WTC11 (cell line): ENCODE measurements around the gene ASTN2.

ENCODE experiments used
- ATF3 ChIP-seq: sonication (generic); formaldehyde crosslinking; conservative IDR thresholded peaks from 2 replicates; pipeline ENCODE4 v1.8.1; 2022; ENCODE audit warnings: mild to moderate bottlenecking, missing genetic modification reagents
- CTCF ChIP-seq: fragments of 200-600 bp; IDR thresholded peaks from 2 replicates; pipeline ENCODE4 v1.8.0; 2022; ENCODE audit warnings: antibody characterized with exemption
- ETV6 ChIP-seq: sonication (generic); formaldehyde crosslinking; IDR thresholded peaks from 2 replicates; pipeline ENCODE4 v1.8.1; 2022; ENCODE audit warnings: mild to moderate bottlenecking, missing genetic modification reagents
- JUN ChIP-seq: sonication (generic); formaldehyde crosslinking; IDR thresholded peaks from 2 replicates; pipeline ENCODE4 v1.8.0; 2023; ENCODE audit warnings: mild to moderate bottlenecking, missing genetic modification reagents
- SP1 ChIP-seq: sonication (generic); formaldehyde crosslinking; conservative IDR thresholded peaks from 2 replicates; pipeline ENCODE4 v1.8.1; 2022; ENCODE audit warnings: missing genetic modification reagents
- TCF7 ChIP-seq: sonication (generic); formaldehyde crosslinking; IDR thresholded peaks from 2 replicates; pipeline ENCODE4 v1.8.0; 2022; ENCODE audit warnings: mild to moderate bottlenecking, low read depth, missing genetic modification reagents, moderate library complexity
- TP53 ChIP-seq: sonication (generic); formaldehyde crosslinking; IDR thresholded peaks from 2 replicates; pipeline ENCODE4 v1.8.1; 2023; ENCODE audit warnings: mild to moderate bottlenecking, missing genetic modification reagents
- USF2 ChIP-seq: sonication (generic); formaldehyde crosslinking; IDR thresholded peaks from 2 replicates; pipeline ENCODE4 v1.8.1; 2023; ENCODE audit warnings: mild to moderate bottlenecking, missing genetic modification reagents, moderate library complexity
- ZMAT4 ChIP-seq: fragments of 250-450 bp; sonication (Bioruptor Pico); IDR thresholded peaks from 2 replicates; pipeline ENCODE4 v1.9.0; 2021; ENCODE audit warnings: mild to moderate bottlenecking
- ZNF121 ChIP-seq: sonication (generic); formaldehyde crosslinking; IDR thresholded peaks from 2 replicates; pipeline ENCODE4 v1.8.0; 2023; ENCODE audit warnings: missing genetic modification reagents
- TF ChIP-seq, protein P1 (sequence below): sonication (generic); formaldehyde crosslinking; IDR thresholded peaks from 2 replicates; pipeline ENCODE4 v1.8.1; 2022; ENCODE audit warnings: missing genetic modification reagents, borderline replicate concordance
- TF ChIP-seq, protein P2 (sequence below): sonication (generic); formaldehyde crosslinking; IDR thresholded peaks from 2 replicates; pipeline ENCODE4 v1.8.1; 2022; ENCODE audit warnings: low read depth, missing genetic modification reagents, borderline replicate concordance

DNA sequence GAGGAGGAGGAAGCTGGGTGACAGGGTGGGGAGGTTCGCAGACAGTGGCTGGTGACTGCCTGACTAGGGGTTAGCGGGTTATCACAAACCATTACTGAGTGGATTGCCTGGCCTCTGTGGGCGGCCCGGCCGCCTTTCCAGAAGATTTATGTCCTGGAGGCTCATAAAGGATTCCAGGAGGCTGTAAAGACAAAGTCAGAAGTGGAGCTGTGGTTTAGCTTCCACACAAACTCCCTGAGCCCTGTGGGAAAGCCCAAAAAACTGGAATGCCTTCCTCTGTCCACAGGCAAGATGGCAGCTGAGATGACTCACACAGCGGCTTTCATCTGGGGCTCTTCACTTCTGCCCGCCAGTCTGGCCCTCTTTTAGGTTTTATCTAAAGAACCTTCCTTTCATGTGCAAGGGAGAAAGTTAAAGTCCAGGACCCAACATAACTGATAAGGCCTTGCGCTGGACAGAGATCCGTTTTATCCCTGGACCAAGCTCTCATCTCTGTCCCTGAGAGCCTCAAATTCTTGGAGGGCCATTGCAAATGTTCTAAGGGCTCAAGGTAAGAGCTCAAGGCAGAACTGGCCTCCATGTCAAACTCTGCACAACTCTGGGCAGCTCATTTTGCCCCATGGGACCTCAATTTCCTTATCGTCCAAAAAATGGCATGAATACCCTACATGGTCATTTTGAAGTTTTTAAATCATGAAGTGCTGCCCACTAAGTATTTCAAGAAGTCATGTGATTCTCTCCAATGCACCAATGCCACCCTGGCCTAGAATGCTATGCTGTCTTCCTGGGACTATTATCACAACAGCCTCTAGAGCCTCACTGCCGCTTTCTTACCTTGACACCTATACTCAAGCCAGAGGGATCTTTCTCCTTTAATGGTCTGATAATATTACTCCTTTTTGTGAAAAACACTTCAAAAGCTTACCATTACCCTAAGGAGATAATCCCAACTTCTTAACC lies 977.2 kb downstream of the ASTN2 start:
- no peak for TF ChIP-seq CTCF
- TF ChIP-seq ZNF121 (CRISPR knock-in tag): no peak
- TF ChIP-seq JUN (CRISPR knock-in tag): no peak
- TF ChIP-seq, protein P1, sequence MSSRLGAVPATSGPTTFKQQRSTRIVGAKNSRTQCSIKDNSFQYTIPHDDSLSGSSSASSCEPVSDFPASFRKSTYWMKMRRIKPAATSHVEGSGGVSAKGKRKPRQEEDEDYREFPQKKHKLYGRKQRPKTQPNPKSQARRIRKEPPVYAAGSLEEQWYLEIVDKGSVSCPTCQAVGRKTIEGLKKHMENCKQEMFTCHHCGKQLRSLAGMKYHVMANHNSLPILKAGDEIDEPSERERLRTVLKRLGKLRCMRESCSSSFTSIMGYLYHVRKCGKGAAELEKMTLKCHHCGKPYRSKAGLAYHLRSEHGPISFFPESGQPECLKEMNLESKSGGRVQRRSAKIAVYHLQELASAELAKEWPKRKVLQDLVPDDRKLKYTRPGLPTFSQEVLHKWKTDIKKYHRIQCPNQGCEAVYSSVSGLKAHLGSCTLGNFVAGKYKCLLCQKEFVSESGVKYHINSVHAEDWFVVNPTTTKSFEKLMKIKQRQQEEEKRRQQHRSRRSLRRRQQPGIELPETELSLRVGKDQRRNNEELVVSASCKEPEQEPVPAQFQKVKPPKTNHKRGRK (CRISPR knock-in tag): no peak
- TF ChIP-seq TCF7 (CRISPR knock-in tag): no peak
- TF ChIP-seq ATF3 (CRISPR knock-in tag): no peak
- no peak for TF ChIP-seq ZMAT4 (CRISPR knock-in tag)
- no peak for TF ChIP-seq TP53 (CRISPR knock-in tag)
- TF ChIP-seq USF2 (CRISPR knock-in tag): no peak
- no peak for TF ChIP-seq SP1 (CRISPR knock-in tag)
- TF ChIP-seq, protein P2, sequence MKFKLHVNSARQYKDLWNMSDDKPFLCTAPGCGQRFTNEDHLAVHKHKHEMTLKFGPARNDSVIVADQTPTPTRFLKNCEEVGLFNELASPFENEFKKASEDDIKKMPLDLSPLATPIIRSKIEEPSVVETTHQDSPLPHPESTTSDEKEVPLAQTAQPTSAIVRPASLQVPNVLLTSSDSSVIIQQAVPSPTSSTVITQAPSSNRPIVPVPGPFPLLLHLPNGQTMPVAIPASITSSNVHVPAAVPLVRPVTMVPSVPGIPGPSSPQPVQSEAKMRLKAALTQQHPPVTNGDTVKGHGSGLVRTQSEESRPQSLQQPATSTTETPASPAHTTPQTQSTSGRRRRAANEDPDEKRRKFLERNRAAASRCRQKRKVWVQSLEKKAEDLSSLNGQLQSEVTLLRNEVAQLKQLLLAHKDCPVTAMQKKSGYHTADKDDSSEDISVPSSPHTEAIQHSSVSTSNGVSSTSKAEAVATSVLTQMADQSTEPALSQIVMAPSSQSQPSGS (CRISPR knock-in tag): no peak
- no peak for TF ChIP-seq ETV6 (CRISPR knock-in tag)
